Neural progenitor cell (in vitro differentiated cells): Measurements from ENCODE around the gene IFI27L2. TPM values are rescaled to one million over a fixed set of nuclear protein-coding genes. Genes with fewer than 3 reads are reported as not detected.

Experiments
- DNase-seq: peaks from one replicate; pipeline ENCODE4 v3.0.0-alpha.2; 2016; ENCODE audit warnings: low spot score
- H2AFZ ChIP-seq: fragments of 200-600 bp; sonication (generic); replicated peaks from 2 replicates; pipeline ENCODE4 v1.6.1; 2016; ENCODE audit warnings: antibody characterized with exemption
- H3F3A ChIP-seq: fragments of 200-600 bp; sonication (generic); 2 replicates; pipeline ENCODE4 v1.6.1; 2016; ENCODE audit warnings: antibody characterized with exemption, low read depth
- H3K27ac ChIP-seq: fragments of 200-600 bp; sonication (generic); 2 replicates; pipeline ENCODE4 v1.5.1; 2016; ENCODE audit warnings: mild to moderate bottlenecking
- H3K27me3 ChIP-seq: fragments of 200-600 bp; sonication (generic); 2 replicates; pipeline ENCODE4 v1.6.1; 2016; ENCODE audit warnings: mild to moderate bottlenecking, moderate library complexity
- H3K36me3 ChIP-seq: fragments of 200-600 bp; sonication (generic); 2 replicates; pipeline ENCODE4 v1.5.1; 2016
- H3K4me1 ChIP-seq: fragments of 200-600 bp; sonication (generic); 2 replicates; pipeline ENCODE4 v1.6.1; 2016; ENCODE audit warnings: mixed run types
- H3K4me2 ChIP-seq: fragments of 200-600 bp; sonication (generic); 2 replicates; pipeline ENCODE4 v1.6.1; 2016
- H3K4me3 ChIP-seq: fragments of 200-600 bp; sonication (generic); 2 replicates; pipeline ENCODE4 v1.5.1; 2016
- H3K79me2 ChIP-seq: fragments of 200-600 bp; sonication (generic); 2 replicates; pipeline ENCODE4 v1.6.1; 2016; ENCODE audit warnings: low read depth
- H3K9ac ChIP-seq: fragments of 200-600 bp; sonication (generic); 2 replicates; pipeline ENCODE4 v1.6.1; 2016
- H3K9me3 ChIP-seq: fragments of 200-600 bp; sonication (generic); 2 replicates; pipeline ENCODE4 v1.5.1; 2016; ENCODE audit warnings: low read depth
- H4K20me1 ChIP-seq: fragments of 200-600 bp; sonication (generic); 2 replicates; pipeline ENCODE4 v1.6.1; 2016; ENCODE audit warnings: low read depth
- H3K27ac Mint-ChIP-seq: 3 replicates; pipeline ENCODE4 v1.8.0; 2021; ENCODE audit warnings: mixed read lengths
- H3K27me3 Mint-ChIP-seq: 2 replicates; pipeline ENCODE4 v1.8.0; 2022; ENCODE audit warnings: low read depth, mild to moderate bottlenecking, inconsistent platforms, moderate library complexity, mixed read lengths; ENCODE audit not compliant: insufficient read depth
- H3K36me3 Mint-ChIP-seq: 3 replicates; pipeline ENCODE4 v1.8.0; 2021; ENCODE audit warnings: mixed read lengths
- H3K4me1 Mint-ChIP-seq: 3 replicates; pipeline ENCODE4 v1.8.0; 2021; ENCODE audit warnings: mixed read lengths
- H3K4me3 Mint-ChIP-seq: 3 replicates; pipeline ENCODE4 v1.8.0; 2021; ENCODE audit warnings: mild to moderate bottlenecking, moderate library complexity, mixed read lengths
- H3K9me3 Mint-ChIP-seq: 3 replicates; pipeline ENCODE4 v1.8.0; 2020; ENCODE audit warnings: mixed read lengths
- EZH2 ChIP-seq: fragments of 200-600 bp; sonication (generic); IDR thresholded peaks from 2 replicates; pipeline ENCODE4 v1.6.1; 2017; ENCODE audit warnings: antibody characterized with exemption, mild to moderate bottlenecking, moderate library complexity
- EZH2phosphoT487 ChIP-seq: fragments of 200-600 bp; sonication (generic); IDR thresholded peaks from 2 replicates; pipeline ENCODE4 v1.6.1; 2017; ENCODE audit warnings: antibody characterized with exemption
- total RNA-seq: library from RNA; depleted of rRNA; stranded (reverse); fragments of >200 nt; gene quantifications from 2 replicates; pipeline ENCODE4 v1.2.3, GENCODE V29; 2015; ENCODE audit warnings: low replicate concordance
- TF ChIP-seq, protein P1 (sequence below): fragments of 200-600 bp; sonication (generic); IDR thresholded peaks from 2 replicates; pipeline ENCODE4 v1.5.1; 2017; ENCODE audit warnings: antibody characterized with exemption, mild to moderate bottlenecking

The IFI27L2 gene
- total RNA-seq, 1 donor from 2014 or later: 24.7 TPM

DNA sequence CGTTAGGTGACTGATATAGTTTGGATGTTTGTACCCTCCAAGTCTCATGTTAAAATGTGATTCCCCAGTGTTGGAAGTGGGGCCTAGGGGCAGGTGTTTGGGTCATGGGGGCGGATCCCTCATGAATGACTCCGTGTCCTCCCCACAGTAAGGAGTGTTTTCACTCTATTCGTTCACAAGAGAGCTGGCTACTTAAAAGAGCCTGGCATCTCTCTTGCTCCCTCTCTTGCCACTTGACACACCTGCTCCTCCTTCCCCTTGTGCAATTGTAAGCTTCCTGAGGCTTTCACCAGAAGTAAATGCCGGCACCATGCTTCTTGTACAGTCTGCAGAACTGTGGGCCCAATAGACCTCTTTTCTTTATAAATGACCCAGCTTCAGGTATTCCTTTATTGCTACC is 2.6 kb downstream of the IFI27L2 start:
- Mint-ChIP-seq H3K4me3 (no peak overlapping the region), H3K4me1 (peaks cover 18% of the 10 kb centered on the region), H3K36me3 (no peaks in the 10 kb centered on the region), H3K27ac (no peak overlapping the region), H3K9me3 (no peaks in the 10 kb centered on the region), H3K27me3 (peaks cover 18% of the 10 kb centered on the region)
- H3K36me3 ChIP-seq: no peaks in the 10 kb centered on the region
- H4K20me1 ChIP-seq: no peaks in the 10 kb centered on the region
- DNase-seq: no peak
- H3K4me1 ChIP-seq: peaks cover 4% of the 10 kb centered on the region
- no peak overlapping the region for H3K4me3 ChIP-seq
- H3K9me3 ChIP-seq: no peaks in the 10 kb centered on the region
- no peaks in the 10 kb centered on the region for H3K79me2 ChIP-seq
- TF ChIP-seq EZH2 (no peak), EZH2phosphoT487 (no peak)
- TF ChIP-seq, protein P1, sequence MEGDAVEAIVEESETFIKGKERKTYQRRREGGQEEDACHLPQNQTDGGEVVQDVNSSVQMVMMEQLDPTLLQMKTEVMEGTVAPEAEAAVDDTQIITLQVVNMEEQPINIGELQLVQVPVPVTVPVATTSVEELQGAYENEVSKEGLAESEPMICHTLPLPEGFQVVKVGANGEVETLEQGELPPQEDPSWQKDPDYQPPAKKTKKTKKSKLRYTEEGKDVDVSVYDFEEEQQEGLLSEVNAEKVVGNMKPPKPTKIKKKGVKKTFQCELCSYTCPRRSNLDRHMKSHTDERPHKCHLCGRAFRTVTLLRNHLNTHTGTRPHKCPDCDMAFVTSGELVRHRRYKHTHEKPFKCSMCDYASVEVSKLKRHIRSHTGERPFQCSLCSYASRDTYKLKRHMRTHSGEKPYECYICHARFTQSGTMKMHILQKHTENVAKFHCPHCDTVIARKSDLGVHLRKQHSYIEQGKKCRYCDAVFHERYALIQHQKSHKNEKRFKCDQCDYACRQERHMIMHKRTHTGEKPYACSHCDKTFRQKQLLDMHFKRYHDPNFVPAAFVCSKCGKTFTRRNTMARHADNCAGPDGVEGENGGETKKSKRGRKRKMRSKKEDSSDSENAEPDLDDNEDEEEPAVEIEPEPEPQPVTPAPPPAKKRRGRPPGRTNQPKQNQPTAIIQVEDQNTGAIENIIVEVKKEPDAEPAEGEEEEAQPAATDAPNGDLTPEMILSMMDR: no peak
- peaks cover 16% of the 10 kb centered on the region for H3F3A ChIP-seq
- no peak overlapping the region for H3K27ac ChIP-seq
- no peak overlapping the region for H3K9ac ChIP-seq
- no peaks in the 10 kb centered on the region for H3K27me3 ChIP-seq
- H2AFZ ChIP-seq: no peak overlapping the region
- H3K4me2 ChIP-seq: no peak overlapping the region

DNA sequence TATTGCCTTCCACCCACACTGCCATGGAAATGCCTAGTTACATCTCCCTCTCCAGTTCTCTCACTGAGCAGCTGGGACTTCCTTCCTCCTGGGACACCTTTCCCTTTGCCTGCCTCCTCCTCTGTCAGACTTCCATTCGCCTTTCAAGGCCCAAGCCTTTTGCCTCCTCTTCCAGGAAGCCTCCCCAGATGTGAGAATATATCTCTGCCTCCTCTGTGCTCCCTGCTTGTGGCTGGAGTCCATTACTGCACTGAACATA is 3.1 kb downstream of the IFI27L2 start:
- Mint-ChIP-seq H3K27ac (no peak overlapping the region), H3K9me3 (no peaks in the 10 kb centered on the region), H3K4me1 (peaks cover 18% of the 10 kb centered on the region), H3K36me3 (no peaks in the 10 kb centered on the region), H3K27me3 (peaks cover 22% of the 10 kb centered on the region), H3K4me3 (no peak overlapping the region)
- no peak for DNase-seq
- H2AFZ ChIP-seq: no peak overlapping the region
- H3K9ac ChIP-seq: no peak overlapping the region
- H3K4me2 ChIP-seq: no peak overlapping the region
- no peaks in the 10 kb centered on the region for H3K79me2 ChIP-seq
- H4K20me1 ChIP-seq: no peaks in the 10 kb centered on the region
- no peaks in the 10 kb centered on the region for H3K27me3 ChIP-seq
- TF ChIP-seq, protein P1: no peak
- no peak for TF ChIP-seq EZH2phosphoT487
- TF ChIP-seq EZH2: no peak
- no peak overlapping the region for H3K4me3 ChIP-seq
- H3K4me1 ChIP-seq: peaks cover 4% of the 10 kb centered on the region
- peaks cover 16% of the 10 kb centered on the region for H3F3A ChIP-seq
- H3K9me3 ChIP-seq: no peaks in the 10 kb centered on the region
- H3K27ac ChIP-seq: no peak overlapping the region
- H3K36me3 ChIP-seq: no peaks in the 10 kb centered on the region

DNA sequence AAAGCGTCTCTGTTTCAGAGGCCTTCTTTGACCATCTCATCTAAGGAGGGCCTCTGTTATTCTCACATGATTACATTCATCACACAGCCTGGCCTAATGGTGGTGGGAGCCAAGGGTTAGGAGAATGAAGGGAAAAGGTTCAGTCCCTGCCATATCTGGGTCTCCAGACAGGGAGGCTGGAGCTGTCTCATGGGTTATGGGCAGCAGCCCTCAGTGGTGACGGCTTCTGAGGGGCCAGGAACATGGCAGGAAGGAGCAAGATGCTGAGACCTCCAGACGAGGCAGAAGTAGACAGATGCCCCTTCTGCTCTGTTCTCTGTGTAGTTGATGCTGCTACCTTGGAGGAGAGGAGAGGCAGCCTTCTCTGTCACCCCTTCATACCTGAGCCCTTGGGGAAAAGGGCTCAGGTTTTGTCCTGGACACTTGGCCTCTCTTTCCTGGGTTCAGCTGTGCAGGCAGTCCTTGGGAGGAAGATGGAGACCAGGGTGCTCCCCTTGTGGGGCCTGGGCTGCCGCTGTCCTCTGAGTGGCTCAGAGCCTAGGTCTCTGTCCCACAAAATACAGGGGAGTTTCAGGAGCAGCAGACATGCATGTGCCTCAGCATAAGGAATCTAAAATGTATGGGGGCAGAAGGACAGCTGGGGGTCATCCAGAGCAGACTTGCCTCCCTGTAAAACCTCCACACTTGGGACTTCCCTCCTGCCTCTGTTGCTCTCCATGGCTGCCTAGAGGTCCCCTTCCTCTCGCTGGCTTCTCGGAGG is 3.6 kb downstream of the IFI27L2 start:
- no peaks in the 10 kb centered on the region for H3K27me3 ChIP-seq
- no peak for TF ChIP-seq EZH2
- no peak for TF ChIP-seq EZH2phosphoT487
- TF ChIP-seq, protein P1: no peak
- no peak overlapping the region for H3K9ac ChIP-seq
- Mint-ChIP-seq H3K4me3 (no peak overlapping the region), H3K4me1 (peaks cover 18% of the 10 kb centered on the region), H3K27ac (no peak overlapping the region), H3K27me3 (peaks cover 25% of the 10 kb centered on the region), H3K36me3 (no peaks in the 10 kb centered on the region), H3K9me3 (peaks cover 3% of the 10 kb centered on the region)
- no peaks in the 10 kb centered on the region for H3K9me3 ChIP-seq
- H3K4me3 ChIP-seq: no peak overlapping the region
- no peaks in the 10 kb centered on the region for H3K36me3 ChIP-seq
- no peaks in the 10 kb centered on the region for H3K79me2 ChIP-seq
- no peak overlapping the region for H3K4me2 ChIP-seq
- no peak overlapping the region for H2AFZ ChIP-seq
- H3F3A ChIP-seq: peaks cover 16% of the 10 kb centered on the region
- DNase-seq: no peak
- peaks cover 4% of the 10 kb centered on the region for H3K4me1 ChIP-seq
- H4K20me1 ChIP-seq: no peaks in the 10 kb centered on the region
- no peak overlapping the region for H3K27ac ChIP-seq
